ENCODE results near the gene MIER2.
A peak's percentile ranks its signal among the peaks of the same experiment; 100 is the strongest.
"Not testable (repeated sequence)": the region's sequence is repeated elsewhere in the genome, so short reads cannot be mapped to it uniquely, and the experiment has no call there.

The MIER2 gene

GRCh38 chr19:344625-345319 lies at the start of gene MIER2:
Gene MIER2 (minus strand): TSS chr19:344796. CDS start chr19:344782, 14 bp downstream.
- DNase-seq, result peak; percentile 11 to 93 (median 78)

- not testable (repeated sequence) for DNase-seq
Observed at GRCh38 chr19:393560-393959, 49.0 kb upstream of the MIER2 start.

GRCh38 chr19:392375-392970 lies 47.9 kb upstream of the MIER2 start:
- no peak for DNase-seq

- no peak for DNase-seq
Observed at GRCh38 chr19:391726-392374, 47.3 kb upstream of the MIER2 start.

GRCh38 chr19:391207-391557 lies 46.6 kb upstream of the MIER2 start:
- no peak for DNase-seq

- no peak for DNase-seq
Observed at GRCh38 chr19:390386-391206, 46.0 kb upstream of the MIER2 start.

GRCh38 chr19:389935-390289 lies 45.3 kb upstream of the MIER2 start:
- no peak for DNase-seq

- no peak for DNase-seq
Observed at GRCh38 chr19:389255-389934, 44.8 kb upstream of the MIER2 start.

GRCh38 chr19:388691-389090 lies 44.1 kb upstream of the MIER2 start:
- DNase-seq, result no peak

- DNase-seq, result no peak
Observed at GRCh38 chr19:387777-388176, 43.2 kb upstream of the MIER2 start.

- DNase-seq, result not testable (repeated sequence)
Observed at GRCh38 chr19:386632-387301, 42.2 kb upstream of the MIER2 start.

- DNase-seq, result not testable (repeated sequence)
Observed at GRCh38 chr19:386189-386588, 41.6 kb upstream of the MIER2 start.

- DNase-seq, result no peak
Observed at GRCh38 chr19:384799-385169, 40.2 kb upstream of the MIER2 start.

- peak in 3 of 14 donors; percentile 14 to 33 (median 17) for DNase-seq
Observed at GRCh38 chr19:383922-384798, 39.6 kb upstream of the MIER2 start.

- no peak for DNase-seq
Observed at GRCh38 chr19:383040-383439, 38.4 kb upstream of the MIER2 start.

GRCh38 chr19:382578-382977 lies 38.0 kb upstream of the MIER2 start:
- DNase-seq, result not testable (repeated sequence)

GRCh38 chr19:381901-382300 lies 37.3 kb upstream of the MIER2 start:
- DNase-seq, result not testable (repeated sequence)

GRCh38 chr19:380618-381219 lies 36.1 kb upstream of the MIER2 start:
- not testable (repeated sequence) for DNase-seq

GRCh38 chr19:379796-380195 lies 35.2 kb upstream of the MIER2 start:
- DNase-seq, result no peak

GRCh38 chr19:378706-379105 lies 34.1 kb upstream of the MIER2 start:
- DNase-seq, result no peak
